H1 (cell line): ENCODE results near the gene TMEM89. TPM values are rescaled to one million over a fixed set of nuclear protein-coding genes. Genes with fewer than 3 reads are reported as not detected.

Source experiments
- SUZ12 ChIP-seq: fragments of 200-600 bp; sonication (generic); IDR thresholded peaks from 2 replicates; pipeline ENCODE4 v1.6.1; 2012; ENCODE audit warnings: mild to moderate bottlenecking, inconsistent platforms, low read length, moderate library complexity, mixed read lengths
- TBP ChIP-seq: IDR thresholded peaks from 2 replicates; pipeline ENCODE4 v1.6.1; 2011; ENCODE audit warnings: low read depth, low read length, improper control_type of control experiment
- polyA plus RNA-seq, 7 experiments: library from polyadenylated mRNA; depleted of rRNA in 3 of 7; stranded (reverse) in 5 of 7; unstranded in 2 of 7; fragments of >200 nt in 5 of 7; fragments of 200-250 nt in 2 of 7; gene quantifications; 1 replicate in 5 of 7; 2 replicates in 1 of 7; 4 replicates in 1 of 7; pipeline versions ENCODE4 v1.2.1 to v1.2.3, GENCODE V29; 2011 to 2013; ENCODE audit warnings: missing spikeins in 2 of 7, mixed read lengths in 2 of 7
- total RNA-seq: library from RNA; stranded (reverse); fragmentation: NEBNext Ultra II Directional; extraction: Animal tissue kit (Norgen Biotek cat#: 25700); gene quantifications from 2 replicates; pipeline ENCODE4 v1.2.1, GENCODE V29; 2021

TMEM89 gene
- total and polyA plus RNA-seq, 2 of the 8 experiments (the other 6 are each of a cell fraction or from before 2014, with no cell fraction given): not detected

- TF ChIP-seq TBP (no peak), SUZ12 (no peak)
Observed at GRCh38 chr3:48617559-48617958, 4.0 kb downstream of the TMEM89 start (continued).
